WTC11 (cell line): ENCODE results near the gene OIT3. TPM values are rescaled to one million over a fixed set of nuclear protein-coding genes. Genes with fewer than 3 reads are reported as not detected.

Experiments
- ATAC-seq: fragments of 200-7000 bp; cut with Tn5 transposase; 2 replicates; pipeline ENCODE4 v1.10.0; 2021; ENCODE audit warnings: mild to moderate bottlenecking, moderate library complexity
- CTCF ChIA-PET: fragments of 300-600 bp; sonication (Branson Sonifier 250); formaldehyde crosslinking; loops from one replicate; lab custom pipeline; 2021; ENCODE audit warnings: antibody characterized with exemption; lab: Charles Lee
- POLR2A ChIA-PET: fragments of 350-600 bp; sonication (Branson Sonifier 250); formaldehyde crosslinking; loops from one replicate; lab custom pipeline; 2021; ENCODE audit warnings: antibody characterized with exemption; lab: Charles Lee
- DNase-seq: peaks from one replicate; pipeline ENCODE4 v3.0.0; 2021; ENCODE audit warnings: low spot score
- H3K27ac Mint-ChIP-seq: 2 replicates; pipeline ENCODE4 v1.8.0; 2021; ENCODE audit warnings: mixed read lengths
- H3K27me3 Mint-ChIP-seq: 2 replicates; pipeline ENCODE4 v1.8.0; 2021; ENCODE audit warnings: low read depth, mild to moderate bottlenecking, moderate library complexity, mixed read lengths
- H3K36me3 Mint-ChIP-seq: 2 replicates; pipeline ENCODE4 v1.8.0; 2021; ENCODE audit warnings: mixed read lengths
- H3K4me1 Mint-ChIP-seq: 2 replicates; pipeline ENCODE4 v1.8.0; 2022; ENCODE audit warnings: mixed read lengths
- H3K4me3 Mint-ChIP-seq: 2 replicates; pipeline ENCODE4 v1.8.0; 2021; ENCODE audit warnings: mild to moderate bottlenecking, moderate library complexity, mixed read lengths
- H3K9me3 Mint-ChIP-seq: 2 replicates; pipeline ENCODE4 v1.8.0; 2021; ENCODE audit warnings: mixed read lengths
- ATF6 ChIP-seq: sonication (generic); formaldehyde crosslinking; IDR thresholded peaks from 2 replicates; pipeline ENCODE4 v1.8.1; 2023; ENCODE audit warnings: mild to moderate bottlenecking, missing genetic modification reagents
- CREM ChIP-seq: sonication (generic); formaldehyde crosslinking; IDR thresholded peaks from 2 replicates; pipeline ENCODE4 v1.8.1; 2022; ENCODE audit warnings: mild to moderate bottlenecking, missing genetic modification reagents, moderate library complexity
- CTCF ChIP-seq: fragments of 200-600 bp; IDR thresholded peaks from 2 replicates; pipeline ENCODE4 v1.8.0; 2022; ENCODE audit warnings: antibody characterized with exemption
- ELF4 ChIP-seq: sonication (generic); formaldehyde crosslinking; IDR thresholded peaks from 2 replicates; pipeline ENCODE4 v1.8.1; 2022; ENCODE audit warnings: low read depth, mild to moderate bottlenecking, moderate library complexity, missing genetic modification reagents
- FOXK1 ChIP-seq: sonication (generic); formaldehyde crosslinking; IDR thresholded peaks from 2 replicates; pipeline ENCODE4 v1.8.0; 2022; ENCODE audit warnings: mild to moderate bottlenecking, moderate library complexity, missing genetic modification reagents
- FOXP1 ChIP-seq: sonication (generic); formaldehyde crosslinking; IDR thresholded peaks from 2 replicates; pipeline ENCODE4 v1.8.0; 2022; ENCODE audit warnings: missing genetic modification reagents, mild to moderate bottlenecking, moderate library complexity, borderline replicate concordance
- GTF2I ChIP-seq: fragments of 250-450 bp; sonication (Bioruptor Pico); conservative IDR thresholded peaks from 2 replicates; pipeline ENCODE4 v1.4.0; 2021; ENCODE audit warnings: mild to moderate bottlenecking
- MXD4 ChIP-seq: fragments of 250-450 bp; sonication (Bioruptor Pico); IDR thresholded peaks from 2 replicates; pipeline ENCODE4 v1.8.0; 2021; ENCODE audit warnings: mild to moderate bottlenecking, moderate library complexity, borderline replicate concordance
- NFYB ChIP-seq: sonication (generic); formaldehyde crosslinking; conservative IDR thresholded peaks from 2 replicates; pipeline ENCODE4 v1.8.0; 2022; ENCODE audit warnings: low read depth, missing genetic modification reagents
- NR3C1 ChIP-seq: sonication (generic); formaldehyde crosslinking; conservative IDR thresholded peaks from 2 replicates; pipeline ENCODE4 v1.8.1; 2023; ENCODE audit warnings: low read depth, mild to moderate bottlenecking, missing genetic modification reagents
- SMAD3 ChIP-seq: sonication (generic); formaldehyde crosslinking; IDR thresholded peaks from 2 replicates; pipeline ENCODE4 v1.8.0; 2022; ENCODE audit warnings: missing genetic modification reagents, mild to moderate bottlenecking, borderline replicate concordance
- ZBTB43 ChIP-seq: sonication (generic); formaldehyde crosslinking; IDR thresholded peaks from 2 replicates; pipeline ENCODE4 v1.8.1; 2023; ENCODE audit warnings: mild to moderate bottlenecking, missing genetic modification reagents
- ZNF232 ChIP-seq: sonication (generic); formaldehyde crosslinking; IDR thresholded peaks from 2 replicates; pipeline ENCODE4 v1.8.0; 2022; ENCODE audit warnings: mild to moderate bottlenecking, missing genetic modification reagents
- ZNF317 ChIP-seq: sonication (generic); formaldehyde crosslinking; IDR thresholded peaks from 2 replicates; pipeline ENCODE4 v1.8.1; 2023; ENCODE audit warnings: low read depth, mild to moderate bottlenecking, moderate library complexity, missing genetic modification reagents, borderline replicate concordance
- ZNF416 ChIP-seq: fragments of 250-450 bp; sonication (Bioruptor Pico); IDR thresholded peaks from 2 replicates; pipeline ENCODE4 v1.9.0; 2021; ENCODE audit warnings: mild to moderate bottlenecking, inconsistent platforms
- total RNA-seq: library from RNA; stranded (reverse); gene quantifications from 3 replicates; pipeline ENCODE4 v1.2.3, GENCODE V29; 2021
- TF ChIP-seq, protein P1 (sequence below): sonication (generic); formaldehyde crosslinking; IDR thresholded peaks from 2 replicates; pipeline ENCODE4 v1.8.0; 2023; ENCODE audit warnings: missing genetic modification reagents, mild to moderate bottlenecking, borderline replicate concordance
- TF ChIP-seq, protein P2 (sequence below): sonication (generic); formaldehyde crosslinking; IDR thresholded peaks from 2 replicates; pipeline ENCODE4 v1.8.0; 2022; ENCODE audit warnings: mild to moderate bottlenecking, missing genetic modification reagents
- TF ChIP-seq, protein P3 (sequence below): fragments of 250-450 bp; sonication (Bioruptor Pico); IDR thresholded peaks from 2 replicates; pipeline ENCODE4 v1.9.0; 2021; ENCODE audit warnings: mild to moderate bottlenecking, borderline replicate concordance
- TF ChIP-seq, protein P4 (sequence below): sonication (generic); formaldehyde crosslinking; IDR thresholded peaks from 2 replicates; pipeline ENCODE4 v1.8.1; 2022; ENCODE audit warnings: missing genetic modification reagents, borderline replicate concordance
- TF ChIP-seq, protein P5 (sequence below): sonication (generic); formaldehyde crosslinking; IDR thresholded peaks from 2 replicates; pipeline ENCODE4 v1.8.1; 2022; ENCODE audit warnings: mild to moderate bottlenecking, missing genetic modification reagents, moderate library complexity, borderline replicate concordance

The OIT3 gene
- total RNA-seq, 1 experiment from 2014 or later: not detected

DNA sequence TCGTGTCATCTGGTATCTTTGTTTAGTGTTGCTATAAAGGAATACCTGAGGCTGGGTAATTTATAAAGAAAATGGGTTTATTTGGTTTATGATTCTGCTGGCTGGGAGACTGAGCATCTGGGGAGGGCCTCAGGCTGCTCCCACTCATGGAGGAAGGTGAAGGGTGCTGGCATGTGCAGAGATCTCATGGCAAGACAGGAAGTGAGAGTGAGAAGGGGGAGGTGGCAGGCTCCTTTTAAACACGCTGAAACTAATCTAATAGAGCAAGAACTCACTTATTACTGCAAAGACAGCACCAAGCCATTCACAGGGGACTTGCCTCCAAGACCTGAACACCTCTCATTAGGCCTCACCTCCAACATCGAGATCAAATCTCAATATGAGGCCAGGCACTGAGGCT lies 11.3 kb downstream of the OIT3 start (continued):
- TF ChIP-seq ZBTB43 (CRISPR knock-in tag): no peak
- no peak for TF ChIP-seq ATF6
- TF ChIP-seq CREM: no peak
- no peak for TF ChIP-seq GTF2I (CRISPR knock-in tag)
- no peak for TF ChIP-seq NFYB
- TF ChIP-seq, protein P1, sequence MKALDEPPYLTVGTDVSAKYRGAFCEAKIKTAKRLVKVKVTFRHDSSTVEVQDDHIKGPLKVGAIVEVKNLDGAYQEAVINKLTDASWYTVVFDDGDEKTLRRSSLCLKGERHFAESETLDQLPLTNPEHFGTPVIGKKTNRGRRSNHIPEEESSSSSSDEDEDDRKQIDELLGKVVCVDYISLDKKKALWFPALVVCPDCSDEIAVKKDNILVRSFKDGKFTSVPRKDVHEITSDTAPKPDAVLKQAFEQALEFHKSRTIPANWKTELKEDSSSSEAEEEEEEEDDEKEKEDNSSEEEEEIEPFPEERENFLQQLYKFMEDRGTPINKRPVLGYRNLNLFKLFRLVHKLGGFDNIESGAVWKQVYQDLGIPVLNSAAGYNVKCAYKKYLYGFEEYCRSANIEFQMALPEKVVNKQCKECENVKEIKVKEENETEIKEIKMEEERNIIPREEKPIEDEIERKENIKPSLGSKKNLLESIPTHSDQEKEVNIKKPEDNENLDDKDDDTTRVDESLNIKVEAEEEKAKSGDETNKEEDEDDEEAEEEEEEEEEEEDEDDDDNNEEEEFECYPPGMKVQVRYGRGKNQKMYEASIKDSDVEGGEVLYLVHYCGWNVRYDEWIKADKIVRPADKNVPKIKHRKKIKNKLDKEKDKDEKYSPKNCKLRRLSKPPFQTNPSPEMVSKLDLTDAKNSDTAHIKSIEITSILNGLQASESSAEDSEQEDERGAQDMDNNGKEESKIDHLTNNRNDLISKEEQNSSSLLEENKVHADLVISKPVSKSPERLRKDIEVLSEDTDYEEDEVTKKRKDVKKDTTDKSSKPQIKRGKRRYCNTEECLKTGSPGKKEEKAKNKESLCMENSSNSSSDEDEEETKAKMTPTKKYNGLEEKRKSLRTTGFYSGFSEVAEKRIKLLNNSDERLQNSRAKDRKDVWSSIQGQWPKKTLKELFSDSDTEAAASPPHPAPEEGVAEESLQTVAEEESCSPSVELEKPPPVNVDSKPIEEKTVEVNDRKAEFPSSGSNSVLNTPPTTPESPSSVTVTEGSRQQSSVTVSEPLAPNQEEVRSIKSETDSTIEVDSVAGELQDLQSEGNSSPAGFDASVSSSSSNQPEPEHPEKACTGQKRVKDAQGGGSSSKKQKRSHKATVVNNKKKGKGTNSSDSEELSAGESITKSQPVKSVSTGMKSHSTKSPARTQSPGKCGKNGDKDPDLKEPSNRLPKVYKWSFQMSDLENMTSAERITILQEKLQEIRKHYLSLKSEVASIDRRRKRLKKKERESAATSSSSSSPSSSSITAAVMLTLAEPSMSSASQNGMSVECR (CRISPR knock-in tag): no peak

GRCh38 chr10:72906446-72906845 lies 12.9 kb downstream of the OIT3 start:
- Mint-ChIP-seq H3K36me3 (peaks cover 8% of the 10 kb centered on the region), H3K27ac (no peak overlapping the region), H3K4me1 (peaks cover 2% of the 10 kb centered on the region; the same call in 1 of the 2 replicates), H3K4me3 (no peak overlapping the region), H3K27me3 (no peaks in the 10 kb centered on the region), H3K9me3 (peaks cover 15% of the 10 kb centered on the region)
- ChIA-PET CTCF (no interaction called here), POLR2A (no interaction called here)
- DNase-seq: no peak
- ATAC-seq: no peak
- TF ChIP-seq, protein P2, sequence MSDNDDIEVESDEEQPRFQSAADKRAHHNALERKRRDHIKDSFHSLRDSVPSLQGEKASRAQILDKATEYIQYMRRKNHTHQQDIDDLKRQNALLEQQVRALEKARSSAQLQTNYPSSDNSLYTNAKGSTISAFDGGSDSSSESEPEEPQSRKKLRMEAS (CRISPR knock-in tag): no peak
- no peak for TF ChIP-seq CREM
- no peak for TF ChIP-seq MXD4 (CRISPR knock-in tag)
- TF ChIP-seq, protein P3, sequence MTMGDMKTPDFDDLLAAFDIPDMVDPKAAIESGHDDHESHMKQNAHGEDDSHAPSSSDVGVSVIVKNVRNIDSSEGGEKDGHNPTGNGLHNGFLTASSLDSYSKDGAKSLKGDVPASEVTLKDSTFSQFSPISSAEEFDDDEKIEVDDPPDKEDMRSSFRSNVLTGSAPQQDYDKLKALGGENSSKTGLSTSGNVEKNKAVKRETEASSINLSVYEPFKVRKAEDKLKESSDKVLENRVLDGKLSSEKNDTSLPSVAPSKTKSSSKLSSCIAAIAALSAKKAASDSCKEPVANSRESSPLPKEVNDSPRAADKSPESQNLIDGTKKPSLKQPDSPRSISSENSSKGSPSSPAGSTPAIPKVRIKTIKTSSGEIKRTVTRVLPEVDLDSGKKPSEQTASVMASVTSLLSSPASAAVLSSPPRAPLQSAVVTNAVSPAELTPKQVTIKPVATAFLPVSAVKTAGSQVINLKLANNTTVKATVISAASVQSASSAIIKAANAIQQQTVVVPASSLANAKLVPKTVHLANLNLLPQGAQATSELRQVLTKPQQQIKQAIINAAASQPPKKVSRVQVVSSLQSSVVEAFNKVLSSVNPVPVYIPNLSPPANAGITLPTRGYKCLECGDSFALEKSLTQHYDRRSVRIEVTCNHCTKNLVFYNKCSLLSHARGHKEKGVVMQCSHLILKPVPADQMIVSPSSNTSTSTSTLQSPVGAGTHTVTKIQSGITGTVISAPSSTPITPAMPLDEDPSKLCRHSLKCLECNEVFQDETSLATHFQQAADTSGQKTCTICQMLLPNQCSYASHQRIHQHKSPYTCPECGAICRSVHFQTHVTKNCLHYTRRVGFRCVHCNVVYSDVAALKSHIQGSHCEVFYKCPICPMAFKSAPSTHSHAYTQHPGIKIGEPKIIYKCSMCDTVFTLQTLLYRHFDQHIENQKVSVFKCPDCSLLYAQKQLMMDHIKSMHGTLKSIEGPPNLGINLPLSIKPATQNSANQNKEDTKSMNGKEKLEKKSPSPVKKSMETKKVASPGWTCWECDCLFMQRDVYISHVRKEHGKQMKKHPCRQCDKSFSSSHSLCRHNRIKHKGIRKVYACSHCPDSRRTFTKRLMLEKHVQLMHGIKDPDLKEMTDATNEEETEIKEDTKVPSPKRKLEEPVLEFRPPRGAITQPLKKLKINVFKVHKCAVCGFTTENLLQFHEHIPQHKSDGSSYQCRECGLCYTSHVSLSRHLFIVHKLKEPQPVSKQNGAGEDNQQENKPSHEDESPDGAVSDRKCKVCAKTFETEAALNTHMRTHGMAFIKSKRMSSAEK (CRISPR knock-in tag): no peak
- TF ChIP-seq CTCF: no peak
- no peak for TF ChIP-seq NR3C1
- no peak for TF ChIP-seq ZNF317 (CRISPR knock-in tag)
- TF ChIP-seq, protein P4, sequence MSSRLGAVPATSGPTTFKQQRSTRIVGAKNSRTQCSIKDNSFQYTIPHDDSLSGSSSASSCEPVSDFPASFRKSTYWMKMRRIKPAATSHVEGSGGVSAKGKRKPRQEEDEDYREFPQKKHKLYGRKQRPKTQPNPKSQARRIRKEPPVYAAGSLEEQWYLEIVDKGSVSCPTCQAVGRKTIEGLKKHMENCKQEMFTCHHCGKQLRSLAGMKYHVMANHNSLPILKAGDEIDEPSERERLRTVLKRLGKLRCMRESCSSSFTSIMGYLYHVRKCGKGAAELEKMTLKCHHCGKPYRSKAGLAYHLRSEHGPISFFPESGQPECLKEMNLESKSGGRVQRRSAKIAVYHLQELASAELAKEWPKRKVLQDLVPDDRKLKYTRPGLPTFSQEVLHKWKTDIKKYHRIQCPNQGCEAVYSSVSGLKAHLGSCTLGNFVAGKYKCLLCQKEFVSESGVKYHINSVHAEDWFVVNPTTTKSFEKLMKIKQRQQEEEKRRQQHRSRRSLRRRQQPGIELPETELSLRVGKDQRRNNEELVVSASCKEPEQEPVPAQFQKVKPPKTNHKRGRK (CRISPR knock-in tag): no peak
- TF ChIP-seq FOXK1 (CRISPR knock-in tag): no peak
- no peak for TF ChIP-seq FOXP1 (CRISPR knock-in tag)
- no peak for TF ChIP-seq ZNF416 (CRISPR knock-in tag)
- no peak for TF ChIP-seq ZNF232
- TF ChIP-seq, protein P5, sequence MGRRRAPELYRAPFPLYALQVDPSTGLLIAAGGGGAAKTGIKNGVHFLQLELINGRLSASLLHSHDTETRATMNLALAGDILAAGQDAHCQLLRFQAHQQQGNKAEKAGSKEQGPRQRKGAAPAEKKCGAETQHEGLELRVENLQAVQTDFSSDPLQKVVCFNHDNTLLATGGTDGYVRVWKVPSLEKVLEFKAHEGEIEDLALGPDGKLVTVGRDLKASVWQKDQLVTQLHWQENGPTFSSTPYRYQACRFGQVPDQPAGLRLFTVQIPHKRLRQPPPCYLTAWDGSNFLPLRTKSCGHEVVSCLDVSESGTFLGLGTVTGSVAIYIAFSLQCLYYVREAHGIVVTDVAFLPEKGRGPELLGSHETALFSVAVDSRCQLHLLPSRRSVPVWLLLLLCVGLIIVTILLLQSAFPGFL: no peak
- TF ChIP-seq ELF4 (CRISPR knock-in tag): no peak
- TF ChIP-seq SMAD3 (CRISPR knock-in tag): no peak
